Endothelial cell of umbilical vein (primary cell): ENCODE measurements around the gene HOXB7. TPM values are rescaled to one million over a fixed set of nuclear protein-coding genes. Genes with fewer than 3 reads are reported as not detected.
A peak's percentile ranks its signal among the peaks of the same experiment; 100 is the strongest.

Experiments used
- BruUV-seq: library from RNA; stranded (reverse); fragments of 400-500 nt; replicated peaks from 2 replicates; lab custom pipeline; 2021; lab: Mats Ljungman, UMichigan
- CTCF ChIA-PET: fragments of 300-600, 350-600 bp; sonication (Branson Sonifier 250); formaldehyde crosslinking; loops from one replicate; lab custom pipeline; 2021; ENCODE audit warnings: antibody characterized with exemption, inconsistent platforms; lab: Charles Lee
- POLR2A ChIA-PET: fragments of 300-600, 350-600 bp; sonication (Branson Sonifier 250); formaldehyde crosslinking; loops from one replicate; lab custom pipeline; 2021; ENCODE audit warnings: antibody characterized with exemption, inconsistent platforms; lab: Charles Lee
- DNase-seq: peaks from one replicate; pipeline ENCODE4 v3.0.0-alpha.2; 2011; ENCODE audit warnings: low read depth, low spot score
- FAIRE-seq: peaks from 2 replicates; lab custom pipeline; 2011; peaks lifted over from hg19 to GRCh38; lab: Jason Lieb, UNC
- H2AFZ ChIP-seq: 2 replicates; pipeline ENCODE4 v1.6.0; 2012; ENCODE audit warnings: low read depth, low read length, control low read depth, inconsistent platforms
- H3K27ac ChIP-seq: 2 replicates; pipeline ENCODE4 v1.5.1; 2011; ENCODE audit warnings: low read depth, mild to moderate bottlenecking, control low read depth, low read length, moderate library complexity; ENCODE audit not compliant: insufficient read depth
- H3K27me3 ChIP-seq, 2 experiments: 2 replicates each; pipeline versions ENCODE4 v1.6.0 to v1.6.1; 2011; ENCODE audit warnings: low read length in 2 of 2, mixed read lengths in 1 of 2; ENCODE audit not compliant: control insufficient read depth in 2 of 2, insufficient read depth in 2 of 2
- H3K36me3 ChIP-seq, 2 experiments: 2 replicates in 1 of 2; 3 replicates in 1 of 2; pipeline ENCODE4 v1.5.1; 2011; ENCODE audit warnings: low read length in 2 of 2, mild to moderate bottlenecking in 1 of 2, moderate library complexity in 1 of 2; ENCODE audit not compliant: control insufficient read depth in 2 of 2, insufficient read depth in 2 of 2; ENCODE audit errors: extremely low read depth in 1 of 2
- H3K4me1 ChIP-seq: 3 replicates; pipeline ENCODE4 v1.5.1; 2011; ENCODE audit warnings: mild to moderate bottlenecking, low read length; ENCODE audit not compliant: control insufficient read depth, insufficient read depth; ENCODE audit errors: extremely low read depth
- H3K4me2 ChIP-seq: 2 replicates; pipeline ENCODE4 v1.6.1; 2011; ENCODE audit warnings: low read length, control low read depth, mixed read lengths; ENCODE audit not compliant: insufficient read depth
- H3K4me3 ChIP-seq, 3 experiments: fragments of 200-600 bp in 1 of 3; sonication (generic), shearing (Covaris generic) in 1 of 3; replicated peaks in 1 of 3; 2 replicates each; pipeline ENCODE4 v1.5.1; 2011 to 2016; ENCODE audit warnings: control low read depth in 3 of 3, low read length in 3 of 3, mild to moderate bottlenecking in 2 of 3, inconsistent platforms in 1 of 3, low read depth in 1 of 3, moderate library complexity in 1 of 3; ENCODE audit not compliant: insufficient read depth in 1 of 3
- H3K79me2 ChIP-seq: 2 replicates; pipeline ENCODE4 v1.6.0; 2012; ENCODE audit warnings: low read length, inconsistent platforms; ENCODE audit not compliant: control insufficient read depth, insufficient read depth
- H3K9ac ChIP-seq: replicated peaks from 2 replicates; pipeline ENCODE3; 2011; ENCODE audit warnings: low read length, control low read depth; ENCODE audit not compliant: insufficient read depth; ENCODE audit errors: extremely low read depth
- H3K9me1 ChIP-seq: replicated peaks from 3 replicates; pipeline ENCODE4 v1.6.0; 2011; ENCODE audit warnings: mild to moderate bottlenecking, low read length; ENCODE audit not compliant: control insufficient read depth, insufficient read depth; ENCODE audit errors: extremely low read depth
- H3K9me3 ChIP-seq: replicated peaks from 2 replicates; pipeline ENCODE4 v1.5.1; 2012; ENCODE audit warnings: low read length, inconsistent platforms; ENCODE audit not compliant: control insufficient read depth, insufficient read depth
- H4K20me1 ChIP-seq: replicated peaks from 2 replicates; pipeline ENCODE3; 2011; ENCODE audit warnings: mild to moderate bottlenecking, low read length; ENCODE audit not compliant: control insufficient read depth, insufficient read depth; ENCODE audit errors: extremely low read depth
- CTCF ChIP-seq, 2 donors: IDR thresholded peaks; 1 replicate in 1 of 2; 2 replicates in 1 of 2; pipeline ENCODE4 v1.5.1; 2011; ENCODE audit warnings: low read length in 2 of 2, mild to moderate bottlenecking in 2 of 2, moderate library complexity in 2 of 2, control low read depth in 1 of 2, inconsistent platforms in 1 of 2, low read depth in 1 of 2; ENCODE audit not compliant: insufficient read depth in 1 of 2; ENCODE audit errors: extremely low read depth in 1 of 2
- EZH2 ChIP-seq: IDR thresholded peaks from 2 replicates; pipeline ENCODE4 v1.6.1; 2012; ENCODE audit warnings: borderline replicate concordance, low read depth, mild to moderate bottlenecking, moderate library complexity, low read length, inconsistent platforms; ENCODE audit not compliant: severe bottlenecking
- FOS ChIP-seq: IDR thresholded peaks from 2 replicates; pipeline ENCODE4 v1.6.1; 2011; ENCODE audit warnings: mild to moderate bottlenecking, low read length, moderate library complexity, borderline replicate concordance; ENCODE audit not compliant: insufficient read depth
- GATA2 ChIP-seq: IDR thresholded peaks from 2 replicates; pipeline ENCODE4 v1.7.0; 2011; ENCODE audit warnings: low read depth, mild to moderate bottlenecking, moderate library complexity, mixed read lengths, low read length; ENCODE audit not compliant: insufficient read length, insufficient read depth
- JUN ChIP-seq: IDR thresholded peaks from 2 replicates; pipeline ENCODE4 v1.6.1; 2011; ENCODE audit warnings: borderline replicate concordance, low read depth; ENCODE audit not compliant: insufficient read length, insufficient read depth
- MAX ChIP-seq: IDR thresholded peaks from 2 replicates; pipeline ENCODE4 v1.6.1; 2011; ENCODE audit not compliant: insufficient read depth, insufficient read length
- MYC ChIP-seq: IDR thresholded peaks from one replicate; pipeline ENCODE4 v1.6.1; 2011; ENCODE audit warnings: mild to moderate bottlenecking, low read depth, low read length
- POLR2A ChIP-seq: IDR thresholded peaks from 2 replicates; pipeline ENCODE4 v1.6.1; 2012; ENCODE audit warnings: low read depth, mild to moderate bottlenecking, control low read depth, low read length
- POLR2AphosphoS5 ChIP-seq: IDR thresholded peaks from 2 replicates; pipeline ENCODE4 v1.6.1; 2012; ENCODE audit warnings: low read depth, mild to moderate bottlenecking, control low read depth, low read length, moderate library complexity; ENCODE audit not compliant: insufficient read depth
- dilution Hi-C: fragments of 300-500 bp; cut with MboI; formaldehyde crosslinking; loops from one replicate; pipeline ENCODE4 v1.15.0; 2019; ENCODE audit warnings: low sequenced_read_pairs; ENCODE audit not compliant: extremely low pct_ligation_motif_present
- intact Hi-C: fragments of 100-400 bp; cut with micrococcal nuclease; formaldehyde crosslinking; loops from one replicate; pipeline ENCODE4 v1.10.0; 2022
- polyA plus RNA-seq, 4 experiments: library from polyadenylated mRNA; depleted of rRNA in 3 of 4; stranded (reverse) in 3 of 4; unstranded in 1 of 4; fragments of >200 nt; gene quantifications; 2 replicates each; pipeline versions ENCODE4 v1.2.1 to v1.2.3, GENCODE V29; 2011 to 2012; ENCODE audit warnings: missing spikeins in 1 of 4
- total RNA-seq: library from RNA; stranded (reverse); gene quantifications from 2 replicates; pipeline ENCODE4 v1.2.3, GENCODE V29; 2021

HOXB7 gene
- total and polyA plus RNA-seq, 2 donors (not counting 3 experiments of a cell fraction or from before 2014, with no cell fraction given): 23.5 to 24.5 TPM

- DNase-seq (no peak), FAIRE-seq (peak; percentile 55)
- Histone ChIP-seq H3K9me3 (no peaks in the 10 kb centered on the region), H3K79me2 (peaks cover 37% of the 10 kb centered on the region), H3K27ac (no peak overlapping the region), H3K27me3 (no peaks in the 10 kb centered on the region), H4K20me1 (no peaks in the 10 kb centered on the region), H3K36me3 (peaks cover 0 to 8% of the 10 kb centered on the region in 2 experiments), H3K4me1 (peaks cover 41% of the 10 kb centered on the region), H3K9ac (no peak overlapping the region), H2AFZ (no peak overlapping the region), H3K4me3 (no peak overlapping the region), H3K4me2 (no peak overlapping the region), H3K9me1 (no peaks in the 10 kb centered on the region)
- ChIA-PET POLR2A (no interaction called here), CTCF (interaction anchor here (1.1 to 2.3 kb wide), 11 partner anchors 9 to 373 kb away, joined by 3 to 22 read pairs (median 4); no protein-coding TSS in a partner anchor)
- intact Hi-C loops: no loop called here
- TF ChIP-seq GATA2 (no peak), JUN (no peak), POLR2A (no peak), EZH2 (no peak), FOS (no peak), POLR2AphosphoS5 (no peak), CTCF (IDR thresholded peaks at IDR 0.05; ENCODE audit: extremely low read depth in 1 of 2, insufficient read depth in 1 of 2, low read depth in 1 of 2, low read length in 2 of 2) (no peak), MAX (no peak), MYC (no peak)
- BruUV-seq: no TSS peak
- dilution Hi-C loops: no loop called here
Observed at GRCh38 chr17:48588528-48588927, 22.3 kb downstream of the HOXB7 start.
